Activated CD4-positive, alpha-beta T cell treated with anti-CD3 and anti-CD28 coated beads, Interleukin-2, amount 50 U/mL, for 16 hours (primary cell): ENCODE measurements around the gene ZNF697.
"Not testable (repeated sequence)": the region's sequence is repeated elsewhere in the genome, so short reads cannot be mapped to it uniquely, and the experiment has no call there.

Experiments used
- DNase-seq: peaks from one replicate; pipeline ENCODE4 v3.0.0-alpha.2; 2020

ZNF697 gene

GRCh38 chr1:119600561-119600960 lies 47.5 kb downstream of the ZNF697 start:
- DNase-seq = no peak

- DNase-seq = no peak
Measured at GRCh38 chr1:119595606-119596005, 52.5 kb downstream of the ZNF697 start.

- DNase-seq = no peak
Measured at GRCh38 chr1:119595168-119595567, 52.9 kb downstream of the ZNF697 start.

GRCh38 chr1:119594376-119594775 lies 53.7 kb downstream of the ZNF697 start:
- no peak for DNase-seq

- no peak for DNase-seq
Measured at GRCh38 chr1:119593805-119594204, 54.3 kb downstream of the ZNF697 start.

- no peak for DNase-seq
Measured at GRCh38 chr1:119590393-119590792, 57.7 kb downstream of the ZNF697 start.

GRCh38 chr1:119588621-119589020 lies 59.4 kb downstream of the ZNF697 start:
- no peak for DNase-seq

GRCh38 chr1:119587341-119587740 lies 60.7 kb downstream of the ZNF697 start:
- DNase-seq = no peak

GRCh38 chr1:119585801-119586200 lies 62.3 kb downstream of the ZNF697 start:
- not testable (repeated sequence) for DNase-seq

GRCh38 chr1:119582801-119583200 lies 65.3 kb downstream of the ZNF697 start:
- DNase-seq = peak; percentile 18

GRCh38 chr1:119581076-119581475 lies 67.0 kb downstream of the ZNF697 start:
- not testable (repeated sequence) for DNase-seq

- no peak for DNase-seq
Measured at GRCh38 chr1:119573886-119574285, 74.2 kb downstream of the ZNF697 start.

GRCh38 chr1:119569930-119570622 lies 78.0 kb downstream of the ZNF697 start:
- DNase-seq = not testable (repeated sequence)
